ENCODE results near the gene HAPSTR1. TPM values are rescaled to one million over a fixed set of nuclear protein-coding genes. Genes with fewer than 3 reads are reported as not detected.

The HAPSTR1 gene
- total and polyA plus RNA-seq, 8 donors, result 6.0 to 35.5 (median 21.1) TPM

DNA sequence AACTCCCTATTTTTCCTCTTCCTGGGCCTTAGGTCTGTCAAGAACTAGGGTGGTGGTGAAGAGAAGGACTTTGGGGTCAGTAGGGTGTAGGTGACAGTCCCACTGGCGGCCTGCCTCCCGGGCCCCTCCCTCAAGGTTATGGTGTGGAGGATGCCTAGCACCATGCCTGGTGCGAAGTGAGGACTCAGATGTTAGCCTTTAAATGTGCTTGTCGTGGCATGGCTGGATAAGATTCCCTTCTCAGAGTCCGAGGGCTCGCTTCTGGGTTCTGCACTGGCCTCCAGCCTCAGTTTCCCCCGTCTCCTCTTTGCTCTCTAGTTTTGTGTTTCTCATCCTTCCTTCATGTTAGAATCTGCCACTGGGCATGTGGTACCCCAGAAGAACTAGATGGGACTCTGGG, 32.0 kb downstream of the HAPSTR1 start:
- intact Hi-C loops (cut with DNase I), result no loop called here
- DNase-seq, result no peak
- H3K27ac ChIP-seq, result no peak overlapping the region

DNA sequence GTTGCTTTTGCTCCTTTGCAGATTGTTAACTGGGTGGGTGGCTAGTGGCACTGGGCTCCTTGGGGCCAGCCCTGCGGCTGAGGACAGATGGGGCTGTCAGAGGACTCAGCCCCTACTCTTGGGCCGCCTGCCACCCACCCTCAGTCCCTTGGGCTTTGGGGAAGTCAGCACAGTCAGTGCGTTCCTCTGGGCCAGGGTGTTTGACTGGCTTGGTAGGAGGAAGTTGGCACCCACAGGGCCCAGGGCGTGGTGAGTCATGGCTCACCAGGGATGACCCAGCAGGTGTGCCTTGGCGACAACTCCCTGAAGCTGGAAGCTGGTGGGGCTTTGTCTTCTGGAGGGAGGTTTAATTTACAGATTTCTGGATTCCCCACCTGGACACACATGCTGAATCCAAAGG, 32.4 kb downstream of the HAPSTR1 start:
- Histone ChIP-seq H3K4me3 (no peak overlapping the region), H3K36me3 (no peaks in the 10 kb centered on the region), H3K27ac (no peak overlapping the region), H3K27me3 (no peaks in the 10 kb centered on the region), H3K4me1 (peaks cover 0 to 9% (median 0%) of the 10 kb centered on the region in 3 donors), H3K9me3 (no peaks in the 10 kb centered on the region)
- WGBS, 2 donors, result 72% methylated on average over 5 of the region's 5 CpGs
- intact Hi-C loops (cut with DNase I), result no loop called here
- TF ChIP-seq, protein P1, sequence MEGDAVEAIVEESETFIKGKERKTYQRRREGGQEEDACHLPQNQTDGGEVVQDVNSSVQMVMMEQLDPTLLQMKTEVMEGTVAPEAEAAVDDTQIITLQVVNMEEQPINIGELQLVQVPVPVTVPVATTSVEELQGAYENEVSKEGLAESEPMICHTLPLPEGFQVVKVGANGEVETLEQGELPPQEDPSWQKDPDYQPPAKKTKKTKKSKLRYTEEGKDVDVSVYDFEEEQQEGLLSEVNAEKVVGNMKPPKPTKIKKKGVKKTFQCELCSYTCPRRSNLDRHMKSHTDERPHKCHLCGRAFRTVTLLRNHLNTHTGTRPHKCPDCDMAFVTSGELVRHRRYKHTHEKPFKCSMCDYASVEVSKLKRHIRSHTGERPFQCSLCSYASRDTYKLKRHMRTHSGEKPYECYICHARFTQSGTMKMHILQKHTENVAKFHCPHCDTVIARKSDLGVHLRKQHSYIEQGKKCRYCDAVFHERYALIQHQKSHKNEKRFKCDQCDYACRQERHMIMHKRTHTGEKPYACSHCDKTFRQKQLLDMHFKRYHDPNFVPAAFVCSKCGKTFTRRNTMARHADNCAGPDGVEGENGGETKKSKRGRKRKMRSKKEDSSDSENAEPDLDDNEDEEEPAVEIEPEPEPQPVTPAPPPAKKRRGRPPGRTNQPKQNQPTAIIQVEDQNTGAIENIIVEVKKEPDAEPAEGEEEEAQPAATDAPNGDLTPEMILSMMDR (IDR thresholded peaks at IDR 0.05), result no peak
- peak; percentile 77 to 92 (median 85) for ATAC-seq
- DNase-seq, result peak; percentile 52 to 76 (median 72)
- no peak for FAIRE-seq

More for the DNA sequence above, 32.0 kb downstream of the HAPSTR1 start:
- no peaks in the 10 kb centered on the region for H3K9me3 ChIP-seq
- FAIRE-seq, result no peak
- peaks cover 0 to 9% (median 0%) of the 10 kb centered on the region in 3 donors for H3K4me1 ChIP-seq
- no peaks in the 10 kb centered on the region for H3K27me3 ChIP-seq
- WGBS, 2 donors, result 96 to 97% methylated on average over 7 of the region's 7 CpGs
- TF ChIP-seq, protein P1 (IDR thresholded peaks at IDR 0.05), result no peak
- no peak overlapping the region for H3K4me3 ChIP-seq
- H3K36me3 ChIP-seq, result no peaks in the 10 kb centered on the region
- ATAC-seq, result no peak

GRCh38 chr16:9124444-9124843, 33.0 kb downstream of the HAPSTR1 start:
- TF ChIP-seq, protein P1 (IDR thresholded peaks at IDR 0.05), result no peak
- intact Hi-C loops (cut with DNase I), result no loop called here
- no peak for FAIRE-seq
- Histone ChIP-seq H3K9me3 (no peaks in the 10 kb centered on the region), H3K4me1 (peaks cover 0 to 9% (median 0%) of the 10 kb centered on the region in 3 donors), H3K27ac (no peak overlapping the region), H3K36me3 (no peaks in the 10 kb centered on the region), H3K27me3 (no peaks in the 10 kb centered on the region), H3K4me3 (no peak overlapping the region)
- no peak for ATAC-seq
- 89 to 94% methylated on average over 7 of the region's 7 CpGs for WGBS, 2 donors
- DNase-seq, result peak in 1 of 6 donors; percentile 10

DNA sequence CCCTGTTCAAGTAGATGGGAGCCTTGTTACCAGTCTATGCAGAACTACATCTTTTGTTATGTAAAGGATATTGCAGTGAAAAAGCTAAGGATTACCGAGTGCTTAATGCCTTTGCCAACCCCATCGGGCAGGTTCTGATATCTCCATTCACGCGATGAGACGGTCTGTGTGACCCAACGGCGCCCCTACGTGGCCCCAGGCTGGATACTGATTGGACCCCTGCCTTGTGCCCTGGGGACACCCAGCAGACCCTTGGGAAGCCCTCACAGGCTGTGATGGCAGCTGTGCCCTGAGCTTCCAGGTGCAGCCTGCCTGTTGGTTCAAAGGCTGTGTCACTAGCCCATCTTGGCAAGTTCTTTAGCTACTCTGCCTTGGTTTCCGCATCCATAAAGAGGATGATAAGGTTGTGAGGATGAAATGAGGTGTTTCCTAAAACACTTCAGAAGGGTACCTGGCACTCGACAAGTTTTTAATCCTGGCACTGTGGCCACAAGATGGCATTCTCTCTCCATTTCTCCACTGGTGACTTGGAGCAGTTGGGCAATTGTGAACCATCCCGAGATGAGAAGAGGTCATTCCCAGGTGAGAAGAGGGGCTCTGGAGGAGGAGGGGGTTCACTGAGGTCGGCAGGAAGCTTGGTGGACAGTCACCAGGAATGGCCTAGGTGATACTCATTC, 33.6 kb downstream of the HAPSTR1 start:
- Histone ChIP-seq H3K9me3 (no peaks in the 10 kb centered on the region), H3K36me3 (no peaks in the 10 kb centered on the region), H3K4me1 (peaks cover 0 to 9% (median 0%) of the 10 kb centered on the region in 3 donors), H3K27ac (no peak overlapping the region), H3K4me3 (no peak overlapping the region), H3K27me3 (no peaks in the 10 kb centered on the region)
- intact Hi-C loops (cut with DNase I), result no loop called here
- WGBS, 2 donors, result 69 to 75% methylated on average over 12 of the region's 12 CpGs
- no peak for ATAC-seq
- TF ChIP-seq, protein P1 (IDR thresholded peaks at IDR 0.05), result no peak
- DNase-seq, result peak in 1 of 6 donors; percentile 14
- no peak for FAIRE-seq

Measured in pancreas (tissue), 10 donors.